HCEC 1CT (cell line): ENCODE results near the gene CPSF6.
"Not testable (repeated sequence)": the region's sequence is repeated elsewhere in the genome, so short reads cannot be mapped to it uniquely, and the experiment has no call there.

Experiments
- DNase-seq: peaks from one replicate; pipeline ENCODE4 v3.0.0-alpha.2; 2017

CPSF6 gene

DNA sequence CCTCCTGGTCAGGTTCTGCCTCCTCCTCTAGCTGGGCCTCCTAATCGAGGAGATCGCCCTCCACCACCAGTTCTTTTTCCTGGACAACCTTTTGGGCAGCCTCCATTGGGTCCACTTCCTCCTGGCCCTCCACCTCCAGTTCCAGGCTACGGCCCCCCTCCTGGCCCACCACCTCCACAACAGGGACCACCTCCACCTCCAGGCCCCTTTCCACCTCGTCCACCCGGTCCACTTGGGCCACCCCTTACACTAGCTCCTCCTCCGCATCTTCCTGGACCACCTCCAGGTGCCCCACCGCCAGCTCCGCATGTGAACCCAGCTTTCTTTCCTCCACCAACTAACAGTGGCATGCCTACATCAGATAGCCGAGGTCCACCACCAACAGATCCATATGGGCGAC is 19.3 kb downstream of the CPSF6 start:
- no peak for DNase-seq

- no peak for DNase-seq
Measured at GRCh38 chr12:69262264-69262974, 23.1 kb downstream of the CPSF6 start.

DNA sequence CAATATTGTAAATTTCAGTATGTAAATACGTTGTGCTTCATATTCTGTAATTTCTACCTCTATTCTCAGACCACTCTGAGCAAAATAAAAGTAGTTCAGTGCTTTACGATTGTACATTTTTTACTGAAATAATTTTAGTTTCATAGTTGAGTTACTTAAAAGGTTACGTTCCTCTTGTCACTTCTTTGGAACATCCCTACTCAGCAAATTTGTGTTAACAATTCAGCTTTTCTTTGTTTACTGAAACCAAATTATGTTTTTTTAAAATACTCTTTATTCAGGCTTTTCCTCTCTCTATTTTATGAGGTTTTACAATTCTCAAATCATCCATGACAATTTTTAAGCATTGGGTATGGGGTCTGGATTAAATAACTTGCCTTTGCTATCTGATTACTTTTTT is 25.8 kb downstream of the CPSF6 start:
- no peak for DNase-seq

- not testable (repeated sequence) for DNase-seq
Measured at GRCh38 chr12:69265633-69266032, 26.3 kb downstream of the CPSF6 start.

GRCh38 chr12:69266036-69266635 is 26.8 kb downstream of the CPSF6 start:
- peak; percentile 88 for DNase-seq

- no peak for DNase-seq
Measured at GRCh38 chr12:69269736-69270135, 30.4 kb downstream of the CPSF6 start.

DNA sequence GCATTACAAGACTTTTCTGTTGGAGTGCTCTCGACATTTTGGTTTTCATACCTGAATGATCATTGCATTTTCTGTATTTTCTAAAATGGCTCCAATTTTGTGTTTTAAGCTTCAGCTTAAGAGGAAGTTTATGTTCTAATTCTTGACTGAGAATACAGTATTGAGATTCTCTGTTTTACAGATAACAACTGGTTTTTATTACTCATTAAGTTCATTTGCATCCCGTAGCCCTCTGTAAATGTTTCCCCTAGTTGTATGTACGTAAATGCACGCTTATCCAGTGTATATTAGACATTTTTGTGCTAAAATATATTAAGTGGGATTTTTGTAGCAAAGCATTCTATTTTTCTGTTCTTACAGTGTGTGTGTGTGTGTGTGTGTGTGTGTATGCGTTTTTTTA is 33.1 kb downstream of the CPSF6 start:
- DNase-seq: no peak

- peak; percentile 52 for DNase-seq
Measured at GRCh38 chr12:69274861-69275260, 35.5 kb downstream of the CPSF6 start.

- no peak for DNase-seq
Measured at GRCh38 chr12:69275471-69275891, 36.1 kb downstream of the CPSF6 start.

GRCh38 chr12:69278814-69279782 is 39.7 kb downstream of the CPSF6 start:
- DNase-seq: no peak

GRCh38 chr12:69284131-69284530 is 44.8 kb downstream of the CPSF6 start:
- DNase-seq: peak; percentile 84

- DNase-seq: no peak
Measured at GRCh38 chr12:69287556-69287955, 48.2 kb downstream of the CPSF6 start.

DNA sequence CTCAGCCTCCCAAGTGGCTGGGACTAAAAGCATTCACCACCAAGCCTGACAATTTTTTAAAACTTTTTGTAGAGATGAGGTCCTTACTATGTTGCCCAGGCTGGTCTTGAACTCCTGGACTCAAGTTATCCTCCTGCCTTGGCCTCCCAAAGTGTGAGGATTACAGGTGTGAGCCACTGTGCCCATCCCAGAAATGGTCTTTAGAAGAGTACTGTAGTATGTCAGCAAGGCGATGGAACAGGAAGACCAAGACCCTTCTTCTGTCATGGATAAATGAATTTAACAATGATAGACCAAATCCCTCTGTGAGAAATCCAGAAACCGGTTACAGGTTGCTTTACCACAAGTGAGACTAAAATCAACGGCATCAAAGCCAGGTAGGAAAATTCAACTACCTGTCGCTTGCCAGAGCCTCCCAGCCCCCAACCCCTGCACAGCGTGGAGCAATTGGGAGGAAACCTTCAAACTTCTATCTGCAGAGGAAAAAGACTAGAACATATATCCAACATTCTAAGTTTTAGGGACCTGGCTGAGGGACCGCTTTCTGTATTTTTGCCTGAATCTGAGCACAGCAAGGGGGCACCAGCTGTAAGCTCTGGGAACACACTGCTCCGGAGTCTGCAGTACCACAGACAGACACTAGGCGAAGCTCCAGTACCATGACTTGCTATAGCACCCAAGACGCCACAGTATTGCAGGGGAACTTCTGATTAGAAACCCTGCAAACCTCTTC is 51.3 kb downstream of the CPSF6 start:
- peak; percentile 74 for DNase-seq

GRCh38 chr12:69291278-69291593 is 51.9 kb downstream of the CPSF6 start:
- no peak for DNase-seq

GRCh38 chr12:69298133-69298532 is 58.8 kb downstream of the CPSF6 start:
- DNase-seq: no peak

- DNase-seq: no peak
Measured at GRCh38 chr12:69298947-69299346, 59.6 kb downstream of the CPSF6 start.

GRCh38 chr12:69304284-69304683 is 64.9 kb downstream of the CPSF6 start:
- DNase-seq: no peak

GRCh38 chr12:69309461-69309860 is 70.1 kb downstream of the CPSF6 start:
- no peak for DNase-seq

- no peak for DNase-seq
Measured at GRCh38 chr12:69313209-69313608, 73.8 kb downstream of the CPSF6 start.

- not testable (repeated sequence) for DNase-seq
Measured at GRCh38 chr12:69316784-69317183, 77.4 kb downstream of the CPSF6 start.

GRCh38 chr12:69317233-69317632 is 77.9 kb downstream of the CPSF6 start:
- not testable (repeated sequence) for DNase-seq

GRCh38 chr12:69318225-69318624 is 78.9 kb downstream of the CPSF6 start:
- DNase-seq: no peak

GRCh38 chr12:69321351-69321750 is 82.0 kb downstream of the CPSF6 start:
- no peak for DNase-seq
